Kidney (tissue), 14 donors: ENCODE measurements around the gene COPE. TPM values are rescaled to one million over a fixed set of nuclear protein-coding genes. Genes with fewer than 3 reads are reported as not detected.
A peak's percentile ranks its signal among the peaks of the same experiment; 100 is the strongest.
"Not testable (repeated sequence)": the region's sequence is repeated elsewhere in the genome, so short reads cannot be mapped to it uniquely, and the experiment has no call there.

ENCODE experiments used
- DNase-seq, 5 donors: peaks; one replicate each; pipeline ENCODE4 v3.0.0-alpha.2; 2013 to 2020
- FAIRE-seq: peaks from 2 replicates; lab custom pipeline; 2012; peaks lifted over from hg19 to GRCh38; lab: Jason Lieb, UNC
- H3K27ac ChIP-seq, 2 donors: one replicate each; pipeline ENCODE4 v1.7.0; 2013; ENCODE audit warnings: low read depth in 2 of 2, low read length in 2 of 2, inconsistent platforms in 1 of 2
- H3K27me3 ChIP-seq: one replicate; pipeline ENCODE4 v1.7.1; 2013; ENCODE audit warnings: low read length, inconsistent platforms; ENCODE audit not compliant: control insufficient read depth, insufficient read depth
- H3K36me3 ChIP-seq, 3 donors: one replicate each; pipeline versions ENCODE4 v1.7.0 to v1.7.1; 2013; ENCODE audit warnings: low read length in 3 of 3, control low read depth in 1 of 3, inconsistent platforms in 1 of 3; ENCODE audit not compliant: insufficient read depth in 3 of 3, control insufficient read depth in 2 of 3
- H3K4me1 ChIP-seq, 3 donors: one replicate each; pipeline versions ENCODE4 v1.7.0 to v1.7.1; 2013; ENCODE audit warnings: low read length in 3 of 3, inconsistent platforms in 1 of 3, low read depth in 1 of 3; ENCODE audit not compliant: control insufficient read depth in 2 of 3, insufficient read depth in 2 of 3
- H3K4me3 ChIP-seq, 3 donors: one replicate each; pipeline versions ENCODE4 v1.7.0 to v1.8.1; 2013; ENCODE audit warnings: low read length in 3 of 3, control low read depth in 1 of 3, inconsistent platforms in 1 of 3
- H3K9ac ChIP-seq, 3 donors: one replicate each; pipeline versions ENCODE4 v1.7.0 to v1.7.1; 2013; ENCODE audit warnings: low read length in 3 of 3, control low read depth in 1 of 3, inconsistent platforms in 1 of 3
- H3K9me3 ChIP-seq, 3 donors: one replicate each; pipeline versions ENCODE4 v1.7.0 to v1.7.1; 2013; ENCODE audit warnings: low read length in 3 of 3, control low read depth in 1 of 3, inconsistent platforms in 1 of 3; ENCODE audit not compliant: control insufficient read depth in 2 of 3, insufficient read depth in 1 of 3
- intact Hi-C: fragments of 100-400 bp; cut with DNase I; formaldehyde crosslinking; loops from one replicate; pipeline ENCODE4 v1.11.1; 2022
- polyA plus RNA-seq: library from polyadenylated mRNA; stranded (reverse); fragments of 350-450 nt; fragmentation: Illumina TruSeq; extraction: RNeasy Lipid Tissue Mini Kit (QIAGEN cat#74804); gene quantifications from one replicate; pipeline ENCODE4 v1.2.3, GENCODE V29; 2014; ENCODE audit warnings: low read depth, low replicate concordance; ENCODE audit not compliant: insufficient read depth
- total RNA-seq: library from RNA; stranded (reverse); fragmentation: NEBNext Ultra II Directional; extraction: Animal tissue kit (Norgen Biotek cat#: 25700); gene quantifications from one replicate; pipeline ENCODE4 v1.2.1, GENCODE V29; 2021
- TF ChIP-seq, protein P1 (sequence below): IDR thresholded peaks from 3 replicates; pipeline ENCODE4 v1.5.1; 2012; ENCODE audit warnings: mild to moderate bottlenecking, moderate library complexity, borderline replicate concordance; ENCODE audit not compliant: insufficient read depth; ENCODE audit errors: extremely low read depth
- donor health status: control.
- donor health status: control.
- donor health status: control.
- donor health status: control.
- donor health status: control.
- donor health status: DM: yes; HTN: yes; CAD: no.
- donor health status: Normal renal cell carcinoma (clear cell type).

The COPE gene
- total and polyA plus RNA-seq, 2 donors from 2014 or later: 166 to 263 TPM

GRCh38 chr19:18903156-18904037 lies 15.8 kb downstream of the COPE start:
- no peak overlapping the region for H3K27ac ChIP-seq
- FAIRE-seq (no peak), DNase-seq (peak in 4 of 5 donors; percentile 19 to 58 (median 35))
- TF ChIP-seq, protein P1, sequence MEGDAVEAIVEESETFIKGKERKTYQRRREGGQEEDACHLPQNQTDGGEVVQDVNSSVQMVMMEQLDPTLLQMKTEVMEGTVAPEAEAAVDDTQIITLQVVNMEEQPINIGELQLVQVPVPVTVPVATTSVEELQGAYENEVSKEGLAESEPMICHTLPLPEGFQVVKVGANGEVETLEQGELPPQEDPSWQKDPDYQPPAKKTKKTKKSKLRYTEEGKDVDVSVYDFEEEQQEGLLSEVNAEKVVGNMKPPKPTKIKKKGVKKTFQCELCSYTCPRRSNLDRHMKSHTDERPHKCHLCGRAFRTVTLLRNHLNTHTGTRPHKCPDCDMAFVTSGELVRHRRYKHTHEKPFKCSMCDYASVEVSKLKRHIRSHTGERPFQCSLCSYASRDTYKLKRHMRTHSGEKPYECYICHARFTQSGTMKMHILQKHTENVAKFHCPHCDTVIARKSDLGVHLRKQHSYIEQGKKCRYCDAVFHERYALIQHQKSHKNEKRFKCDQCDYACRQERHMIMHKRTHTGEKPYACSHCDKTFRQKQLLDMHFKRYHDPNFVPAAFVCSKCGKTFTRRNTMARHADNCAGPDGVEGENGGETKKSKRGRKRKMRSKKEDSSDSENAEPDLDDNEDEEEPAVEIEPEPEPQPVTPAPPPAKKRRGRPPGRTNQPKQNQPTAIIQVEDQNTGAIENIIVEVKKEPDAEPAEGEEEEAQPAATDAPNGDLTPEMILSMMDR: no peak
- H3K27me3 ChIP-seq: no peaks in the 10 kb centered on the region
- H3K9me3 ChIP-seq: no peaks in the 10 kb centered on the region
- no peaks in the 10 kb centered on the region for H3K4me1 ChIP-seq
- intact Hi-C loops: no loop called here
- H3K4me3 ChIP-seq: no peak overlapping the region
- peaks cover 0 to 10% (median 0%) of the 10 kb centered on the region in 3 donors for H3K36me3 ChIP-seq
- no peak overlapping the region for H3K9ac ChIP-seq

- H3K9ac ChIP-seq, H3K27ac ChIP-seq, H3K27me3 ChIP-seq, DNase-seq, H3K4me3 ChIP-seq, H3K4me1 ChIP-seq, FAIRE-seq, H3K9me3 ChIP-seq, intact Hi-C loops, H3K36me3 ChIP-seq: not testable (repeated sequence)
Observed at GRCh38 chr19:18902519-18902918, 16.7 kb downstream of the COPE start.

DNA sequence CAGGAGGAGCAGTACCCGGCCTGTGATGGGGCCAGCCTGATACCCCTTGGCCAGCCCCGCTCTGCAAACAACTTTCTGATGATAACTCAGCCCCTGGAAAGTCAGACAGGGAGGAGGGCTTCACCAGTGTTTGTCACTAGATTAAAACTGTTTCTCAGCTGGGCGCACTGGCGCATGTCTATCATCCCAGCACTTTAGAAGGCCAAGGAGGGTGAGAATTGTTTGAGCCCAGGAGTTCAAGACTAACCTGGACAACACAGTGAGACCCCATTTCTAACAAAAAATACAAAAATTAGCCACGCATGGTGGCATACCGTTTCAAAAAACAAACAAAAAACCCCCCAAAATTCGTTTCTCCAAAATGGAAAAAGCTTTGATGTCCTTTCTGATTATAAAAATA lies 17.7 kb downstream of the COPE start:
- TF ChIP-seq, protein P1: no peak
- Histone ChIP-seq H3K27me3 (no peaks in the 10 kb centered on the region), H3K4me1 (no peaks in the 10 kb centered on the region), H3K9ac (no peak overlapping the region), H3K36me3 (peaks cover 0 to 6% (median 0%) of the 10 kb centered on the region in 3 donors), H3K4me3 (no peak overlapping the region), H3K9me3 (no peaks in the 10 kb centered on the region), H3K27ac (no peak overlapping the region)
- DNase-seq (no peak), FAIRE-seq (no peak)
- intact Hi-C loops: no loop called here

- H3K4me1 ChIP-seq: no peaks in the 10 kb centered on the region
- FAIRE-seq: no peak
- H3K27me3 ChIP-seq: no peaks in the 10 kb centered on the region
- intact Hi-C loops: no loop called here
- H3K27ac ChIP-seq: no peak overlapping the region
- no peaks in the 10 kb centered on the region for H3K9me3 ChIP-seq
- no peak overlapping the region for H3K9ac ChIP-seq
- no peak for DNase-seq
- peaks cover 0 to 6% (median 0%) of the 10 kb centered on the region in 3 donors for H3K36me3 ChIP-seq
- TF ChIP-seq, protein P1: no peak
- H3K4me3 ChIP-seq: no peak overlapping the region
Observed at GRCh38 chr19:18900700-18901481, 18.3 kb downstream of the COPE start.
